IPS-18a (cell line): ENCODE measurements around the gene EGFLAM.

Experiments
- H3K27ac ChIP-seq: one replicate; pipeline ENCODE4 v1.5.1; 2013; ENCODE audit warnings: low read length
- H3K27me3 ChIP-seq: one replicate; pipeline ENCODE4 v1.6.1; 2013; ENCODE audit warnings: mild to moderate bottlenecking, low read length; ENCODE audit not compliant: control insufficient read depth, insufficient read depth
- H3K36me3 ChIP-seq: one replicate; pipeline ENCODE4 v1.6.1; 2013; ENCODE audit warnings: low read depth, low read length; ENCODE audit not compliant: control insufficient read depth
- H3K4me1 ChIP-seq: one replicate; pipeline ENCODE4 v1.6.1; 2013; ENCODE audit warnings: low read depth, low read length; ENCODE audit not compliant: control insufficient read depth
- H3K4me3 ChIP-seq: one replicate; pipeline ENCODE4 v1.5.1; 2013; ENCODE audit warnings: low read length
- H3K9ac ChIP-seq: one replicate; pipeline ENCODE4 v1.6.1; 2013; ENCODE audit warnings: mild to moderate bottlenecking, low read length, moderate library complexity
- H3K9me3 ChIP-seq: one replicate; pipeline ENCODE4 v1.6.1; 2013; ENCODE audit warnings: low read depth, low read length; ENCODE audit not compliant: control insufficient read depth

EGFLAM gene

GRCh38 chr5:38456657-38457399 lies 198.5 kb downstream of the EGFLAM start:
- no peaks in the 10 kb centered on the region for H3K36me3 ChIP-seq

GRCh38 chr5:38458174-38458573 lies 199.8 kb downstream of the EGFLAM start:
- Histone ChIP-seq H3K4me1 (no peaks in the 10 kb centered on the region), H3K27me3 (no peaks in the 10 kb centered on the region), H3K36me3 (no peaks in the 10 kb centered on the region), H3K4me3 (no peak overlapping the region), H3K27ac (no peak overlapping the region), H3K9ac (no peak overlapping the region), H3K9me3 (no peaks in the 10 kb centered on the region)

More at GRCh38 chr5:38456657-38457399, 198.5 kb downstream of the EGFLAM start:
- Histone ChIP-seq H3K9me3 (no peaks in the 10 kb centered on the region), H3K27ac (no peak overlapping the region), H3K27me3 (no peaks in the 10 kb centered on the region), H3K4me1 (no peaks in the 10 kb centered on the region), H3K9ac (no peak overlapping the region), H3K4me3 (no peak overlapping the region)

DNA sequence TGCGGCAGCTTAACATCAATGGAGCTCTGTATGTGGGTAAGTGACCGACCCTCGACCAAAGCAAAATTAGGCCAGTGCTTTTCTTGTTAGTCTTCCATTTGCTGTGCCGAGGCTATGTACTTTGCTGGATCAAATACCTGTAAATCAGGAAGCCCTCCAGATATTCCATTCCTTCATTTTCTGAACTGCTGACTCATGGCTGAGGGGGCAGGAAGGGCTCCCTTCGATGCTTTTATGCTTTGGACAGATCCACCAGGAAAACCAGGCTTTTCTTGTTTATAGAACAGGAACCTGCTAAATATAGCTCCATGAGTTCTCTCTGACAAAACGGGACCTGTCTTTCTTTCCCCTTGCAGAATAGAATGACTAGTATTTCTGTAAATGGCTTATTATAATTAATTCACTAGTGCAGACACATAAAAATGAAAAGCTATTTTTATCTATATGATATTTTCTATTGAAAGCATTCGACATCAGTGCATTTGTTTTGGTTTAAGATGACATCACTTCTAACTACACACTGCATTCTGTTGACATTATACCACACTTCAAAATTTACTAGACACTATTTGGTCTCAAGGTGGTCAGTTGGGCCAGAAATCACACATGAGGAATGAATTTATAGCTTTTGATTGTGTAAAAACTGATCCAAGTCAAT lies 204.7 kb downstream of the EGFLAM start:
- Histone ChIP-seq H3K27me3 (no peaks in the 10 kb centered on the region), H3K4me1 (no peaks in the 10 kb centered on the region), H3K4me3 (no peak overlapping the region), H3K9ac (no peak overlapping the region), H3K27ac (no peak overlapping the region), H3K9me3 (no peaks in the 10 kb centered on the region), H3K36me3 (no peaks in the 10 kb centered on the region)

DNA sequence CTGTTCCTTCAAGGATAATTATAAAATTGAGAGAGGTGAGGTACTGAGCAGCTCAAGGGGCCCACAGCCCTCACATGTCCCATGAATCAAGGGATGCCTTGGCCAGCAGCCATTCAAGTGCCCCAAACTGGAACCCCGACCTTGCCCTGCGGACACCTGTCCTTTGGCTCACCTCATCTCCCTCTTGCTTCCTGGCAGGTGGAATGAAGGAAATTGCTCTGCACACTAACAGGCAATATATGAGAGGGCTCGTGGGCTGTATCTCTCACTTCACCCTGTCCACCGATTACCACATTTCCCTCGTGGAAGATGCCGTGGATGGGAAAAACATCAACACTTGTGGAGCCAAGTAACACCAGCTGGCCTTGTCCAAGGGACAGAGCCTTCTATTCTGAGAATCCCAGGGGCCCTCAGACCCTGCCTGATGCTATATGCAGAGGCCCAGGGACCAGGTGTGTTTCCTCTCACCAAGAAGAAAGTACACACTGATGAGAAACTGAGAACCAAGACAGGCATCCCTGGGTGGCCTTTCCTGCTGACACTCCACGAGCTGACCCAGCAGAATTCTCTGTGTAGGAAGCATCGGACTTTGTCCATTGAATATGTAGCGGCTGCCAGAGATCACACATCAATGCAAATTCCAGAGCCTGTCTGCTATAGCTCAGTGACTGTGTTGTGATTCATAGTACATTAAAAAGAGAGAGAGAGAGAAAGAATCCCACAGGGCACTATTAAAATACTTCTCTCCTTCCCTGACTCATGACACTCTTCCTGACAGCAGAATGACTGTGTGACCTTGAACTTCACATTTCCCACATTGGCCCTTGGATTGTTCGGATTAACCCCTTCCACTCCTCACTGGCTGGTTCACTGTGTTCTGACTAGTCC lies 205.5 kb downstream of the EGFLAM start:
- Histone ChIP-seq H3K36me3 (no peaks in the 10 kb centered on the region), H3K4me3 (no peak overlapping the region), H3K27me3 (no peaks in the 10 kb centered on the region), H3K9ac (no peak overlapping the region), H3K9me3 (no peaks in the 10 kb centered on the region), H3K27ac (no peak overlapping the region), H3K4me1 (no peaks in the 10 kb centered on the region)

DNA sequence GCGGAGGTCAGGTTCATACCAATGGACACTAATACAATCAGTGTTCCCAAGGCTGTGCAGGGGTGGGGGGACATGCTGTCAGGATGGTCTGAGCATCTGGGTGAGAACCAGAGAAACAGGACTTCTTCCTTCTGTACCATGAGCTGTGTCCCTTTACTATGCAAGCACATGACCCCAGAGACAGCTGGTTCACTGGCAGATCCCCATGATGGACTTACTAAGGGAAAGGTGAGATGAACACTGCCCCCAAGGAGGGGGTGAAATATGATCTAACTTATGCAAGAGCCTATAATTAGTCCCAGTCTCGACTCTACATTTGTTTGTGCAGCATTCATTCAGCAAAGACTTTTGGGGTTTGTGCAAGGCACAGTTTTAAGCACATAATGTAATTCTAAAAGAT lies 206.7 kb downstream of the EGFLAM start:
- Histone ChIP-seq H3K9ac (no peak overlapping the region), H3K4me3 (no peak overlapping the region), H3K9me3 (no peaks in the 10 kb centered on the region), H3K27ac (no peak overlapping the region), H3K4me1 (no peaks in the 10 kb centered on the region), H3K27me3 (no peaks in the 10 kb centered on the region), H3K36me3 (no peaks in the 10 kb centered on the region)

DNA sequence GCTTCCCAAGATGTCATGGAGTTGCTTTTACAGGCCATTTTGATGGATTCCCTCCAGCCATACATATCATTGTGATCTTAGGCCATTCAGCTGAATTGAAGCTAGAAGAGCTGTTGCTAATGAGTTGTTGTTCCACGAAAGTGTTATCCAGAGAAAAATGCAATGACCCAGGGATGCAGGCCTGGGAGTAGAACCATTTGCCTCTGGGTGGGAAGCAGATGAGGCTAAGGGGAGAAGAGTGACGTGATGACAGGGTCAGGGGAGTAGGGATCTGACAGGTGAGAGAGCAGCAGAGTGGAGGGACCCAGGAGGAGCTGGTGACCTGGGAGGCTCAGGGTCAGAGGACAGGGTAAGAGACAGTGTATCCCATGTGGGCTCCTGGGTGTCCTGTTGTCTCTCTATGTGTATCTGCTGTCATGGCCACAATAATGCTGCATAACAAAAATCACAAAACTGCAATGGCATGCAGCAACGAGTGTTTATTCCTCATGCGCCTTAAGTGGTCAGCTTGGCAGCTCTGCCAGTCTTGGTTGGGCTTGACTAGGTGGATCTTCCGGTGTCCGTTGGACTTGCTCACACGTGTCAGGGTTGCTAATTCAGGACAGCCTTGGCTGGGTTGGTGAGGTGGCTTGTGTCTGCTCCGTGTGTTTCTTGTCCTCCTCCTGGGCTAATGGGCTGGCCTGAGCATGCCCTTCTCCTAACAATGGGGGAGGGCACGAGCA lies 207.5 kb downstream of the EGFLAM start:
- no peaks in the 10 kb centered on the region for H3K4me1 ChIP-seq
- H3K9me3 ChIP-seq: no peaks in the 10 kb centered on the region
- H3K4me3 ChIP-seq: no peak overlapping the region
- H3K9ac ChIP-seq: no peak overlapping the region
- H3K27ac ChIP-seq: no peak overlapping the region
- no peaks in the 10 kb centered on the region for H3K36me3 ChIP-seq
- H3K27me3 ChIP-seq: no peaks in the 10 kb centered on the region

- no peaks in the 10 kb centered on the region for H3K9me3 ChIP-seq
- no peaks in the 10 kb centered on the region for H3K27me3 ChIP-seq
- H3K4me3 ChIP-seq: no peak overlapping the region
- H3K4me1 ChIP-seq: no peaks in the 10 kb centered on the region
- H3K36me3 ChIP-seq: no peaks in the 10 kb centered on the region
- H3K27ac ChIP-seq: no peak overlapping the region
- H3K9ac ChIP-seq: no peak overlapping the region
Measured at GRCh38 chr5:38466424-38467189, 208.2 kb downstream of the EGFLAM start.

DNA sequence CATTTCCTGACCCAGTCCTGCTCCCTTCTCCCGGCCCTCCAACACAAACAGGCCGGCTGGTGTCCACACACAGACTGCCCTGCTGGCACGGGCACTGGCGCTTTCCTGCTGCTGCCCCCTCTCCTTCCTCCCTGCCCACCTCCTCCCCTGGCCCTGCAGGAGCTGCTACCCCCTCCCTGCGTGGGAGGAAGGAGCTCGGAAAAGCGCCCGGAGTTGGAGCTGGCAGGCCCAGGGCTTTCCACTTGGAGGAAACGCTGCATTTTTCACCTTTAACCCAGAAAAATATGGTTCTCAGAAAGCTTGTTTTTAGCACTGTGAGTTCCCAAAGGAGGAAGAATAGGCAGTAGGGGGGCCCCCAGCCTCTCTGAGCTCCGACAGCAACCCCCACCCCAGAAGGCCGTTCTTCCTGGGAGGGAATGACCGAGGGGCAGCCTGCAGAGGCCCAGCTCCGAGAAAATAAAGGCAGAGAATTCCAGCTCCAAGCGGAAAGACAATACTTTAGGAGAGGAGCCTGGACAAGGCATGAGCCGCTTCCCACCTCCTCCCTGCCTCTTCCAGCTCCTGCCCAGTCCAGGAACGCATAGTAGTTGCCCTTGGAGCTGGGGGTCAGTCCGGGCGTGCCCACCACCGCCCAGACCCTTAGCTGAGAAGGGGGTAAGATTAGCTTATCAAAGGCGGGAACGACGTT lies 209.1 kb downstream of the EGFLAM start:
- H3K36me3 ChIP-seq: no peaks in the 10 kb centered on the region
- H3K9ac ChIP-seq: no peak overlapping the region
- H3K4me3 ChIP-seq: no peak overlapping the region
- H3K4me1 ChIP-seq: no peaks in the 10 kb centered on the region
- H3K27ac ChIP-seq: no peak overlapping the region
- no peaks in the 10 kb centered on the region for H3K9me3 ChIP-seq
- no peaks in the 10 kb centered on the region for H3K27me3 ChIP-seq

DNA sequence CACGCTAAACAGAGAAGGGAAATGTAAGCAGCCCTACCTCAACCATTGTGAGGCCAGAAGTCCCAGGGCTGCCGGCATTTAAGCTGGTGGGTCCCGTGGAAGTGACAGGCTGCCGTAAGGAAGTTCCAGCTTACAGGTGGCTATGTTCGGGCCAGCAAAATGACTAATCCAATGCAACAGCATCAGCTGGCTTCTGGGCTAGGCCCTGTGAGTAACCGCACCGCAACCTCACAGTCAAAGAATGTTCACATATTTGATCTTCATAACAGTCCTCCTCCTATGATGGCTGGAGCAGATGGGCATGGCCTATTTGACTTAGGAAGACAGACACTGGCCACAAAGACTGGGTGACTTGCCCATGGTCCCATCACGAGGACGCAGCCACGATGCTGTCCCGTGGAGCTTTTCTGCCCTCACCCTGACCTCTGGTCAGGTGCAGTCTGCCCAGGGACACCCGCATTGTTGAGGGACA lies 209.9 kb downstream of the EGFLAM start:
- Histone ChIP-seq H3K36me3 (no peaks in the 10 kb centered on the region), H3K9me3 (no peaks in the 10 kb centered on the region), H3K9ac (no peak overlapping the region), H3K4me3 (no peak overlapping the region), H3K27me3 (no peaks in the 10 kb centered on the region), H3K27ac (no peak overlapping the region), H3K4me1 (no peaks in the 10 kb centered on the region)

DNA sequence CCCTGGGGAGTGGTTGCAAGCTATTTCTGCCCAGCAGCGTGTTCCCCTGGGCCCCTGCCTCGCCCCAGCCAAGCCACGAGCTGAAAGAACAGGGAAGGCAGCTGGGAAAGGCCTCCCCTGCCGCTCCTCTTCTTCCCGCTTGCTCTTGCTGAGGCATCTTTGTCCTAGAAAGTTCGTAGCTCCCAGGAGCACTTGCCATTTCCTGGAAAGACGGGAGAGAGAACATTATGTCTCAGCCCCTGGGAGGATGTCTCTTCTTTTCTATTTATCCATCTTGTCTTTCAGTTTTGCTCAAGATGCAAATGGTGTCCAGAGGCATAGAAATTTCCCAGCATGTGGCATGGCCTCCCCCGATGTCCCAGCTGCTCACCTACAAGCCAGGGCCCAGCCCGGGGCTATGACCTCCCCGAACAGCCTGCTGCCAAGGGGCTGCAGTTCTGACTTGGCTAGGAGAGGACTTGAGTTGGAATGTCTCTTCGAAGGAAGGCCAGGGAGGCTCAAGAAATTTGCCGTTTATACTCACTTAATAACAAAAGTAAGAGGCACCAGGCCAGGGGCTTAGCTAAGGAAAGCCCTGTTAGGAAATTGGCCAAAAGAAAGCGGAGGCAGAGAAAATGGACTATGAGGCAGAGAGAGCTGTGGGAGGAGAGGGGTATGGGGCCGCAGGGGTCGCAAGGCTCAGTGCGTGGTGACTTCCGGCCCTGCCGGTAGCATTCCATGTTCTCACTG lies 210.8 kb downstream of the EGFLAM start:
- H3K9ac ChIP-seq: no peak overlapping the region
- no peaks in the 10 kb centered on the region for H3K9me3 ChIP-seq
- H3K27ac ChIP-seq: no peak overlapping the region
- no peaks in the 10 kb centered on the region for H3K4me1 ChIP-seq
- H3K27me3 ChIP-seq: no peaks in the 10 kb centered on the region
- H3K4me3 ChIP-seq: no peak overlapping the region
- H3K36me3 ChIP-seq: no peaks in the 10 kb centered on the region
